Measurements from ENCODE around the gene SLC7A6. TPM values are rescaled to one million over a fixed set of nuclear protein-coding genes. Genes with fewer than 3 reads are reported as not detected.
"Not testable (repeated sequence)": the region's sequence is repeated elsewhere in the genome, so short reads cannot be mapped to it uniquely, and the experiment has no call there.

The SLC7A6 gene
- total RNA-seq, 1 experiment from 2014 or later, result 28.5 TPM

- TF ChIP-seq TCF7L2 (IDR thresholded peaks at IDR 0.05; ENCODE audit: borderline replicate concordance, extremely low read depth, insufficient read depth, insufficient read length), result no peak
- TF ChIP-seq FOSL1 (IDR thresholded peaks at IDR 0.05; ENCODE audit: low read depth), result no peak
- no peak for TF ChIP-seq RAD21 (IDR thresholded peaks at IDR 0.05; ENCODE audit: low read depth)
- TF ChIP-seq SP1 (IDR thresholded peaks at IDR 0.05; ENCODE audit: low read depth), result no peak
- TF ChIP-seq CEBPB (IDR thresholded peaks at IDR 0.05; ENCODE audit: low read depth), result no peak
- no peak for TF ChIP-seq ELF1 (IDR thresholded peaks at IDR 0.05; ENCODE audit: borderline replicate concordance, low read depth)
- no peak for TF ChIP-seq POLR2A (IDR thresholded peaks at IDR 0.05; ENCODE audit: borderline replicate concordance, extremely low read depth, insufficient read depth, insufficient read length)
- no peak for TF ChIP-seq REST (IDR thresholded peaks at IDR 0.05; ENCODE audit: low read depth)
- no peak for TF ChIP-seq ZFX (IDR thresholded peaks at IDR 0.05)
- no peak for TF ChIP-seq JUND (IDR thresholded peaks at IDR 0.05)
- TF ChIP-seq EGR1 (IDR thresholded peaks at IDR 0.05; ENCODE audit: low read depth), result no peak
- TF ChIP-seq CTCF (IDR thresholded peaks at IDR 0.05 in 2 of 3, conservative IDR thresholded peaks at IDR 0.05 in 1 of 3; ENCODE audit: borderline replicate concordance in 1 of 3, insufficient read depth in 1 of 3, low read depth in 2 of 3, low read length in 2 of 3), result no peak
- RAD21 ChIA-PET (ENCODE audit: low non-redundant PET in 1 of 2, low total read pairs in 2 of 2, uncharacterized antibody in 2 of 2, unreplicated experiment in 2 of 2), result no interaction called here
Observed at GRCh38 chr16:68288252-68288650, 23.9 kb downstream of the SLC7A6 start.

GRCh38 chr16:68288796-68289195, 24.5 kb downstream of the SLC7A6 start:
- H3K27ac ChIP-seq (ENCODE audit: low read depth, low read length); H4K20me1 ChIP-seq (ENCODE audit: insufficient read depth); RAD21 ChIA-PET (ENCODE audit: low non-redundant PET in 1 of 2, low total read pairs in 2 of 2, uncharacterized antibody in 2 of 2, unreplicated experiment in 2 of 2); H3K27me3 ChIP-seq (ENCODE audit: insufficient read depth, low read length); H3K9me3 ChIP-seq (ENCODE audit: control insufficient read depth in 1 of 2, insufficient read depth in 1 of 2, low read depth in 1 of 2, low read length in 2 of 2); H3K9ac ChIP-seq (ENCODE audit: low read length); ATAC-seq; H3K4me3 ChIP-seq (replicated peaks in 1 of 2; ENCODE audit: low read depth in 1 of 2, low read length in 2 of 2); DNase-seq (ENCODE audit: low read depth, low spot score); H3K9me2 ChIP-seq (ENCODE audit: insufficient read depth); BruUV-seq (replicated peaks); intact Hi-C loops (cut with micrococcal nuclease); H3K4me2 ChIP-seq (ENCODE audit: low read length); POLR2A ChIA-PET; H2AFZ ChIP-seq (ENCODE audit: low read depth, low read length, poor library complexity, severe bottlenecking); H3K4me1 ChIP-seq (ENCODE audit: control insufficient read depth in 1 of 2, insufficient read depth in 2 of 2, low read length in 2 of 2): not testable (repeated sequence)
- Histone ChIP-seq H3K36me3 (ENCODE audit: control insufficient read depth in 1 of 2, insufficient read depth in 2 of 2, low read length in 2 of 2) (peaks cover 2 to 39% of the 10 kb centered on the region in 2 experiments; a peak in 2 of 4 replicates), H3K79me2 (ENCODE audit: insufficient read depth, low read length) (peaks cover 44% of the 10 kb centered on the region)
- CTCF ChIA-PET, result interaction anchor here (0.7 to 2.2 kb wide), 2 partner anchors 25 to 195 kb away, joined by 3 to 6 read pairs; partner anchors contain the start of gene SLC7A6

More at GRCh38 chr16:68288252-68288650, 23.9 kb downstream of the SLC7A6 start:
- Histone ChIP-seq H3K9me3 (ENCODE audit: control insufficient read depth in 1 of 2, insufficient read depth in 1 of 2, low read depth in 1 of 2, low read length in 2 of 2) (no peaks in the 10 kb centered on the region), H3K9me2 (ENCODE audit: insufficient read depth) (no peaks in the 10 kb centered on the region), H3K27ac (ENCODE audit: low read depth, low read length) (no peak overlapping the region), H3K36me3 (ENCODE audit: control insufficient read depth in 1 of 2, insufficient read depth in 2 of 2, low read length in 2 of 2) (peaks cover 2 to 39% of the 10 kb centered on the region in 2 experiments; a peak in 2 of 4 replicates), H3K4me1 (ENCODE audit: control insufficient read depth in 1 of 2, insufficient read depth in 2 of 2, low read length in 2 of 2) (peaks cover 0 to 7% of the 10 kb centered on the region in 2 experiments; a peak in 1 of 4 replicates), H2AFZ (ENCODE audit: low read depth, low read length, poor library complexity, severe bottlenecking) (no peak overlapping the region), H3K79me2 (ENCODE audit: insufficient read depth, low read length) (peaks cover 50% of the 10 kb centered on the region), H3K4me2 (ENCODE audit: low read length) (no peak overlapping the region), H3K4me3 (replicated peaks in 1 of 2; ENCODE audit: low read depth in 1 of 2, low read length in 2 of 2) (no peak overlapping the region), H3K9ac (ENCODE audit: low read length) (no peak overlapping the region), H3K27me3 (ENCODE audit: insufficient read depth, low read length) (no peaks in the 10 kb centered on the region), H4K20me1 (ENCODE audit: insufficient read depth) (no peaks in the 10 kb centered on the region)
- ATAC-seq (no peak), DNase-seq (ENCODE audit: low read depth, low spot score) (no peak)
- no TSS peak for BruUV-seq (replicated peaks)
- POLR2A ChIA-PET, result no interaction called here
- intact Hi-C loops (cut with micrococcal nuclease), result no loop called here
- CTCF ChIA-PET, result no interaction called here

Measured in HCT116 (cell line).